SK-N-MC (cell line): ENCODE data around the gene LTBP1.

Source experiments
- EZH2 ChIP-seq: fragments of 200-600 bp; sonication (generic); IDR thresholded peaks from one replicate; pipeline ENCODE4 v1.6.1; 2017; ENCODE audit warnings: antibody characterized with exemption
- FOXP2 ChIP-seq: optimal IDR thresholded peaks from 2 replicates; pipeline ENCODE3; 2011; ENCODE audit warnings: mild to moderate bottlenecking, moderate library complexity; ENCODE audit not compliant: insufficient read depth; ENCODE audit errors: extremely low read length, control extremely low read depth
- POLR2AphosphoS5 ChIP-seq: IDR thresholded peaks from 2 replicates; pipeline ENCODE4 v1.6.1; 2012; ENCODE audit warnings: mild to moderate bottlenecking, low read depth, low read length, borderline replicate concordance

GRCh38 chr2:33121416-33121815 is 174.7 kb downstream of the LTBP1 start:
- TF ChIP-seq EZH2 = no peak
- no peak for TF ChIP-seq POLR2AphosphoS5
- TF ChIP-seq FOXP2 = no peak
